GM12892 (cell line): ENCODE results near the gene GK. TPM values are rescaled to one million over a fixed set of nuclear protein-coding genes. Genes with fewer than 3 reads are reported as not detected.

Source experiments
- DNase-seq: peaks from one replicate; pipeline ENCODE4 v3.0.0; 2011; ENCODE audit not compliant: insufficient read length
- FAIRE-seq: peaks from 2 replicates; lab custom pipeline; 2011; peaks lifted over from hg19 to GRCh38; lab: Jason Lieb, UNC
- POLR2A ChIP-seq: IDR thresholded peaks from 2 replicates; pipeline ENCODE4 v1.6.1; 2011; ENCODE audit warnings: low read depth, low read length, control low read depth
- POLR2AphosphoS5 ChIP-seq: IDR thresholded peaks from 2 replicates; pipeline ENCODE4 v1.6.1; 2011; ENCODE audit warnings: low read depth, low read length, control low read depth
- TAF1 ChIP-seq: IDR thresholded peaks from 2 replicates; pipeline ENCODE4 v1.6.1; 2011; ENCODE audit warnings: low read depth, mild to moderate bottlenecking, control low read depth, low read length, borderline replicate concordance
- polyA plus RNA-seq: library from polyadenylated mRNA; unstranded; fragments of >200 nt; gene quantifications from one replicate; pipeline ENCODE4 v1.2.1, GENCODE V29; 2012; ENCODE audit warnings: missing spikeins, inconsistent platforms; ENCODE audit not compliant: missing spikeins

The GK gene
- polyA plus RNA-seq: 9.5 TPM

DNA sequence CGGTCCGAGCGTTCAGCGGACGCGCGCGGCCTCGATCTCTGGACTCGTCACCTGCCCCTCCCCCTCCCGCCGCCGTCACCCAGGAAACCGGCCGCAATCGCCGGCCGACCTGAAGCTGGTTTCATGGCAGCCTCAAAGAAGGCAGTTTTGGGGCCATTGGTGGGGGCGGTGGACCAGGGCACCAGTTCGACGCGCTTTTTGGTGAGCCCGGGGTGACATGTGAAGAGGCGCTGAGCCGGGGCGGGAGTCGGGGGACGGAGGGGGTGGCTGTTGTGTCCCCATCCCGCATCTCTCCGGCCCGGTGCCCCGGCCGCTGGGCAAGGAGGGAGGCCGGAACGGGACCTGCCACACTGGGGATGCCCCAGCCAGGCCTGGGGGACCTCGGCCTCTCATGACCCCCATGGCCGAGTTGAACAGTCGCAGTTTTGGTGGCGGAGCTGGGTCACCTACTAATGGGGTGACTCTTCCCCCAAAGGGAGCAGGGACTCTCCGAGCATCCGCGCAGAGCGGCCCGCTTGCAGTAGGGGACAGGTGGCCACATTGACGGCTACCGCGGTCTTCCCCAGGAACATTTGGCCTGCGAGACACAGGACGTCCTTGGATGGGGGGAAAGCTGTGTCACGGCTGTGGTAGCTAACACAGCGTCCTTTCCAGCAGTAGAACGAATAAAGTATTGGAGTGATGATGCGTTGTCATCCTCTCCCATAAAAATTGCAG, at the start of gene GK:
Gene GK (plus strand): TSS at position 9 of the 717 bp plus-strand sequence. CDS start 115 bp downstream, at position 124.
- no peak for DNase-seq
- FAIRE-seq: no peak
- TF ChIP-seq POLR2A (no peak), POLR2AphosphoS5 (no peak), TAF1 (no peak)

DNA sequence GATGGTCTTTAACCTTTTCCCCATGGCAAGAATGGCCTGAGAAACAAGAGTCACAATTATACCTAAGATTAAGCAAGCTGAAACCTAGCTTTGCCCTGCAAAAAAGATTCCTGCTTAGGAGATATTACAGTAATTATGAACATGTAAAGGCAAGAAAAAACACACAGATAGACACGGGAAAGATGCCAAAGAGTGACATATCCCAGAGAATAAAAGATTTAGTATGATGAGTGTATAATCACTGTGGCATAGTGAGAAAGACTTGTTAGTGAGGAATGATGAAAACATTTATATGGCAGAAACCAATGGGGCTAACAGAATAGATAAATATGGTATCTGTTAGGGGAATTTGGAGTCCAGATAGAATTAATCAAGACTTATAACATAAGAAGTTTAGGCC, 46.1 kb upstream of the GK start:
- FAIRE-seq (no peak), DNase-seq (no peak)
- TF ChIP-seq POLR2A: no peak
- no peak for TF ChIP-seq TAF1
- TF ChIP-seq POLR2AphosphoS5: no peak

DNA sequence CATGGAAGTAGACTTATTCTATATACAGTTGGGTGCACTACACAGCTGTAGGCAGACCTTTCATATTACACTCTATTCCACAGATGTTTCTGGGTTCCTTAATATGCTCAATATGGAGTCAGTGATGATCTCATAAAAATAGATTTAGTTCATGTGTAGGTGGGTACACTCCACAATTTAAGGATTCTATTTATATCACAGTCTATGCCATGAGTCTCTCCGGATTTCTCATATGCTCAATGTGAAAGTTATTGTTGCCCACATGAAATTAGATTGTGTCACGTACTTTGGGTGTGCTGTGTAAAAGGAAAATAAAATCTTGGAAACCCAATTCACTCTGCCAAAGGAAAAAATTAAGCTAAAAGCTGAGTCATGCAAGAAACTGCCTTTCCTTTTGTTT, 43.2 kb upstream of the GK start:
- TF ChIP-seq POLR2AphosphoS5: no peak
- TF ChIP-seq TAF1: no peak
- FAIRE-seq (no peak), DNase-seq (no peak)

DNA sequence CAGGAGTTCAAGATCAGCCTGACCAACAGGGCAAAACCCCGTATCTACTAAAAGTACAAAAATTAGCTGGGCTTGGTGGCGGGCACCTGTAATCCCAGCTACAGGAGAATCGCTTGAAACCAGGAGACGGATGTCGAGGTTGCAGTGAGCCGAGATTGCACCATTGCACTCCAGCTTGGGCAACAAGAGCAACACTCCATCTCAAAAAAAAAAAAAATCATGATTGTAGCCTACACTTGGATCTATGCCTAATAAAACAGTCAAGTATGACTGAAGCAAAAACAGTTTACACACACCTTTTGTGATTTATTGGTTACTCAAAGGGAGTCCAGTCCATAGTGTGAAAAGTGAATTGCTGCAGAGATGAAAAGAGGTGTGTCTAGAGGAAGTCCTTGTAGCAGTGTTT, 41.0 kb upstream of the GK start:
- FAIRE-seq (no peak), DNase-seq (no peak)
- no peak for TF ChIP-seq POLR2A
- TF ChIP-seq POLR2AphosphoS5: no peak
- no peak for TF ChIP-seq TAF1

DNA sequence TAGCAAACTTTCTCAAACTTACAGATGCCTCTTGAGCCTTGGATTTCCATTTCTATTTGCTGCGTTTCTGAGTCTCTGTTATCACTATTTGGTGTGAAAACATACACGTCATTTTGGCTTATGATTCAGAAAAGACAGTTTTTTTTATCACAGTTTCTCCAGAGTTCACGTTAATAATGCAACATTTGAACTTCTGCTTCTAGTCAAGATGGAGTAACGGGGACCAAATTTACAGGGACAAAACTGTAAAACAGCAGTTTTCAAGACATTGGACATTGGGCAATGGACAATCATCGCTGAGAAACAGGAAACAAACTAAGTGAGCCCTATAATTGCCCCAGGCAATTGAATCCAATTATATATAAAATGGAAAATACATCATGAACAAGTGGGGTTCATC, 39.5 kb upstream of the GK start:
- FAIRE-seq: no peak
- no peak for DNase-seq
- TF ChIP-seq POLR2AphosphoS5 (no peak), POLR2A (no peak), TAF1 (no peak)

DNA sequence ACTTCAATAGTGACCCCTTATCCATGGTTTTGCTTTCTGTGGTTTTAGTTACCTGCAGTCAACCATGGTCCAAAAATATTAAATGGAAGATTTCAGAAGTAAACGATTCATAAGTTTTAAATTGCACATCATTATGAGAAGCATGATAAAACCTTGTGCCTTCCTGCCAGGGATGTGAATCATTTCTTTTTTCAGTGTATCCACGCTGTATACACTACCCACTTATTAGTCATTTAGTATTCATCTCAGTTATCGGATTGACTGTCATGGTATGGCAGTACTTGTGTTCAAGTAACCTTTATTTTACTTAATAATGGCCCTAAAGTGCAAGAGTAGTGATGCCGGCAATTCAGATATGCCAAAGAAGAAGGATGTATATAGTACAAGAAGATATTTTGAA, 38.0 kb upstream of the GK start:
- no peak for DNase-seq
- TF ChIP-seq TAF1: no peak
- no peak for TF ChIP-seq POLR2A
- TF ChIP-seq POLR2AphosphoS5: no peak
- FAIRE-seq: no peak

DNA sequence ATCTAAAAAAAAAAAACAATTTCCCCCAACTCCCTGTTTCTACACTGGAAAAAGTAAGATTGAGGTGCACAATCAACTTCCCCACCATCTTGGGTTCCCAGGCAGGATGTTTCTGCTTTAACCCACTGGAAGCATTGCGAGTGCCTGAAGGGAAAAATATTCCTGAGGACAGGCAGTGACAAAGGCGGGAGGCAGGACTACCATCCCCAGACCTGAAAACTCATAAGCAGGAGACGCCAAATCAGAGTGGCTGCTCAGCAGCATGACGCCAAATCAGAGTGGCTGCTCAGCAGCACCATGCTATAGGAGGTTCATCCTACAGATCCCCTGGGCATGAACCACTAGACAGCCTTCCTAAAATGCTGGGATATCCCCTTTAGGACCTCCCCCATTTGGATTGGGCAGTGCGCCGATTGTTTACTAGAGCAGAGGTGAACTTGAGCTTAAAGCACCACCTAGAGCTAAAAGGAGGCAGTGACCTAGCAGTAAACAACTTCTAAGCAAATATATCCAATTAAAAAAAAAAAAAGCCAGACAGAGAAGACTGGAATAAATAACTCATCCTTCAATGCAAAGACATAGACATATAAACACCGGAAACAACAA, 35.0 kb upstream of the GK start:
- FAIRE-seq (no peak), DNase-seq (no peak)
- TF ChIP-seq TAF1 (no peak), POLR2A (no peak), POLR2AphosphoS5 (no peak)

DNA sequence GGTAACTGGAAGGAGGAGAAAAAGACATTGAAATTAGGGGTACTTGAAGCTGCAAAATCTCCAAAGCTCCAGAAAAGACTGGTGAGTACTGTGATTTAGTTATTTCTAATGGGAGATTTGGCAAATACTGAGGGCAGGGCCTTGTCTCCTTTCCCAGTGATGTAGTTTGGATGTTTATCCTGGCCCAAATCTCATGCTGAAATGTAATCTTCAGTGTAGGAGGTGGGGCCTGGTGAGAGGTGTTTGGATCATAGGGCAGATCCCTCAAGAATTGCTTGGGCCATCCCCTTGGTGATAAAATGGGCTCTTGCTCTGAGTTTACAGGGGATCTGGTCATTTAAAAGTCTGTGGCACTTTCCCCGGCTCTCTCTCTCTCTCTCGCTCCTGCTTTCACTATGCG, 33.1 kb upstream of the GK start:
- no peak for FAIRE-seq

DNA sequence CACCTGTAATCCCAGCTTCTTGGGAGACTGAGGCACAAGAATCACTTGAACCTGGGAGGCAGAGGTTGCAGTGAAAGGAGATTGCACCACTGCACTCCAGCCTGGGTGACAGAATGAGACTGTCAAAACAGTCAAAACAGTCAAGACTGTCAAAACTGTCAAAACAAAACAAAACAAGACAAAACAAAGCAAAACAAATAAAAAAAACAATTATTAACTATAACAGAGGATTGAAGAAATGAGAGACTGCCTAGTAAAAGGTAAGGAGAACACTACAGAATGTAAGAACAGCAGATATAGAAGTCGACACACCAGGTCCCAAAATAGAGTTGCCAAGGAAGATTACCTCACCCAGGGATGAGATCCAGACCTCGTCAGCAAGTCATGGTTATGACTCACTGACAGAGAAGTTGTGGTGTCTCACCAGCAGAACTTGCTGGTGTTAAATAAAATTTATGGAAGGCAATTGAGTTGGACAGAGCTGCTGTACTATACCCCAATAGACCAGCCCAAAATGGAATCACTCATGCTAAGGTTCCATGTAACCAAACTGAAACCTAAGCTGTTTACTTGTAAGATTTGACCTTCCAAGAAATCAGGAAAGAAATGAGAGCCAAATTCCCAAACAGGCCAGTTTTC, 32.1 kb upstream of the GK start:
- FAIRE-seq (no peak), DNase-seq (no peak)
- TF ChIP-seq POLR2AphosphoS5 (no peak), TAF1 (no peak), POLR2A (no peak)

More for the DNA sequence above, 33.1 kb upstream of the GK start:
- TF ChIP-seq POLR2AphosphoS5 (no peak), POLR2A (no peak), TAF1 (no peak)
- DNase-seq: no peak

DNA sequence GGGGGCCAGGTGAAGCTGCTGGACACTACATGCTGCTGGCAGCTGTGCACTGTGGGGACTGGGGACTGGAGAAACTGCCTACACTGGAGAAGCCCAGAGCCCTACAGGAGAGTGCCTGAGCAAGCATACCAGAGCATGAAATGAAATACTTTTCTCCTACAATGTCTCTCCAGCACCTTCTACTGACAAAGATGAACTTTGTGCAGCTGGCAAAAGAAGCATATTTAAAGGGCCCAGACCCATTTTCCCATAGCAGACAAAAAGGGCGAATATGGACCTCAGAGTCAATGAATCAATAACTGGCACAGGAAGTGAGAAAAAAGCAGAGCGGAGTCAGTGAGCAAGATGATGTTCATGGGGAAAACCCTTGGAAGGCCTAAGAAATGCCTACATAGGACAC, 30.9 kb upstream of the GK start:
- FAIRE-seq (no peak), DNase-seq (no peak)
- TF ChIP-seq POLR2A: no peak
- TF ChIP-seq TAF1: no peak
- TF ChIP-seq POLR2AphosphoS5: no peak

DNA sequence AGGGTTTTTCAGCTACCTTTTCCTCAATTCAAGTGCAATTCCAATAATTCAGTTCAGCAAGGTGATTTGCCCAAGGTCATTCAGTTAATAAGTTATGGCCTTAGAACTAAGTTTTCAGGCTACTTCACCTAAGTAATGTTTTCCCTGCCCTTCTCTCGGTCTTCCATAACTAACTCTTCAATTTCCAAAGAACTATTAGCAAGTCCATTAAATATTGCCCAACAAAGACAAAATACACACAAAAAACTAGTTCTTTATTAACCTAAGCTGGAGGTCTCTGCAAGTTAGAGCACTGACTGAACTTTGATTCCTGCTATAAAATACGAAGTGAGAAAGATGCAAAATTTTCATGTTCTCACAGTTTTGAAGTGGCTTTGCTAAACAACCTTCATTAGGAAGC, 26.8 kb upstream of the GK start:
- DNase-seq (no peak), FAIRE-seq (no peak)
- TF ChIP-seq TAF1 (no peak), POLR2A (no peak), POLR2AphosphoS5 (no peak)
